AG04450 (cell line): ENCODE results near the gene ANO1. TPM values are rescaled to one million over a fixed set of nuclear protein-coding genes. Genes with fewer than 3 reads are reported as not detected.

Experiments used
- CTCF ChIA-PET: fragments of 300-600, 350-600 bp; formaldehyde crosslinking; extraction: SDS; loops from one replicate; lab custom pipeline; 2022; ENCODE audit warnings: antibody characterized with exemption, inconsistent platforms; lab: Charles Lee
- POLR2A ChIA-PET: fragments of 350-600 bp; formaldehyde crosslinking; extraction: SDS; loops from one replicate; lab custom pipeline; 2021; ENCODE audit warnings: antibody characterized with exemption, inconsistent platforms; lab: Yijun Ruan, JAX
- DNase-seq: peaks from one replicate; pipeline ENCODE4 v3.0.0-alpha.2; 2011; ENCODE audit warnings: low read depth, low spot score
- H3K27ac ChIP-seq: one replicate; pipeline ENCODE4 v1.5.1; 2012; ENCODE audit warnings: low read depth, low read length, control low read depth
- H3K27me3 ChIP-seq: one replicate; pipeline ENCODE4 v1.6.0; 2012; ENCODE audit warnings: low read length; ENCODE audit not compliant: control insufficient read depth, insufficient read depth
- H3K4me3 ChIP-seq: 2 replicates; pipeline ENCODE4 v1.5.1; 2011; ENCODE audit warnings: mild to moderate bottlenecking, low read depth, low read length, control low read depth
- H3K9me3 ChIP-seq: 2 replicates; pipeline ENCODE4 v1.5.1; 2012; ENCODE audit warnings: low read length; ENCODE audit not compliant: control insufficient read depth, insufficient read depth
- CTCF ChIP-seq: IDR thresholded peaks from 2 replicates; pipeline ENCODE4 v1.5.1; 2011; ENCODE audit warnings: low read depth, low read length, control low read depth, inconsistent platforms
- polyA plus RNA-seq: library from polyadenylated mRNA; depleted of rRNA; stranded (reverse); fragments of >200 nt; gene quantifications from 2 replicates; pipeline ENCODE4 v1.2.3, GENCODE V29; 2011

ANO1 gene
- polyA plus RNA-seq, 1 experiment: 10.3 TPM

- ChIA-PET CTCF (no interaction called here), POLR2A (no interaction called here)
- Histone ChIP-seq H3K27me3 (peaks cover 13% of the 10 kb centered on the region), H3K4me3 (no peak overlapping the region), H3K9me3 (peaks cover 3% of the 10 kb centered on the region), H3K27ac (no peak overlapping the region)
- no peak for DNase-seq
- TF ChIP-seq CTCF: no peak
These were observed 151.6 kb downstream of the ANO1 start for GRCh38 chr11:70229737-70230136.

- TF ChIP-seq CTCF: no peak
- DNase-seq: no peak
- ChIA-PET POLR2A (no interaction called here), CTCF (no interaction called here)
- H3K27me3 ChIP-seq: peaks cover 13% of the 10 kb centered on the region
- H3K4me3 ChIP-seq: no peak overlapping the region
- no peak overlapping the region for H3K27ac ChIP-seq
- peaks cover 3% of the 10 kb centered on the region for H3K9me3 ChIP-seq
These were observed 152.2 kb downstream of the ANO1 start for GRCh38 chr11:70230151-70230839.

- no peak overlapping the region for H3K27ac ChIP-seq
- ChIA-PET CTCF (no interaction called here), POLR2A (interaction anchor here (0.6 kb wide), 1 partner anchor 20 kb away, joined by 4 read pairs; no protein-coding TSS in a partner anchor)
- H3K4me3 ChIP-seq: no peak overlapping the region
- TF ChIP-seq CTCF: no peak
- peaks cover 3% of the 10 kb centered on the region for H3K9me3 ChIP-seq
- peaks cover 13% of the 10 kb centered on the region for H3K27me3 ChIP-seq
- DNase-seq: no peak
These were observed 153.0 kb downstream of the ANO1 start for GRCh38 chr11:70230840-70231710.

- no peak overlapping the region for H3K4me3 ChIP-seq
- TF ChIP-seq CTCF: no peak
- no peak overlapping the region for H3K27ac ChIP-seq
- ChIA-PET CTCF (no interaction called here), POLR2A (interaction anchor here (0.5 kb wide), 1 partner anchor 39 kb away, joined by 3 read pairs; no protein-coding TSS in a partner anchor)
- no peak for DNase-seq
- peaks cover 3% of the 10 kb centered on the region for H3K9me3 ChIP-seq
- H3K27me3 ChIP-seq: peaks cover 15% of the 10 kb centered on the region
These were observed 154.9 kb downstream of the ANO1 start for GRCh38 chr11:70233034-70233433.

- POLR2A ChIA-PET: no interaction called here
- Histone ChIP-seq H3K27me3 (peaks cover 15% of the 10 kb centered on the region), H3K27ac (no peak overlapping the region), H3K4me3 (no peak overlapping the region), H3K9me3 (peaks cover 3% of the 10 kb centered on the region)
- TF ChIP-seq CTCF: no peak
- peak; percentile 20 for DNase-seq
- CTCF ChIA-PET: no interaction called here
These were observed 155.4 kb downstream of the ANO1 start for GRCh38 chr11:70233511-70233934.
